HTR-8/SVneo (cell line): ENCODE measurements around the gene GLT1D1.
"Not testable (repeated sequence)": the region's sequence is repeated elsewhere in the genome, so short reads cannot be mapped to it uniquely, and the experiment has no call there.

ENCODE experiments used
- DNase-seq: peaks from one replicate; pipeline ENCODE4 v3.0.0; 2011; ENCODE audit warnings: low spot score, mixed read lengths; ENCODE audit not compliant: insufficient read length
- FAIRE-seq: peaks from 2 replicates; lab custom pipeline; 2011; peaks lifted over from hg19 to GRCh38; lab: Jason Lieb, UNC

Gene GLT1D1

DNA sequence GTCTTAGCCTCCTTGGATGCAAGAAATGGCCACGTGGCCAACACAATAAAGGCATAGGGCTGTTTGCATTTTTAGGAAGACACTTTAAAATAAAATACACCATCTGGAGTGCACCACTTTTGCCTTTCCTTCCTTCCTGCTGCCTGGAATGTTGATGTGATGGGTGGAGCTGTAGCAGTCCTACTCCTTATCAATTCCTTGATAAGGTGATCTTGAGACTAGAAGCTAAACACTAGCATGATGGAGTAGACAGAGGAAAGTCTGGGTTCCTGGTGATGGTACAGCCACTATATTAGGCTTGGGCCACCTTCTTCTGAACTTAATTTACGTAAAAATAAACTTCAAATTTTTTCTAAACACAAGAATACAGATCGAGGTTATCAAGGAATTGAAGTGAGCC lies 2.9 kb upstream of the GLT1D1 start:
- no peak for FAIRE-seq

DNA sequence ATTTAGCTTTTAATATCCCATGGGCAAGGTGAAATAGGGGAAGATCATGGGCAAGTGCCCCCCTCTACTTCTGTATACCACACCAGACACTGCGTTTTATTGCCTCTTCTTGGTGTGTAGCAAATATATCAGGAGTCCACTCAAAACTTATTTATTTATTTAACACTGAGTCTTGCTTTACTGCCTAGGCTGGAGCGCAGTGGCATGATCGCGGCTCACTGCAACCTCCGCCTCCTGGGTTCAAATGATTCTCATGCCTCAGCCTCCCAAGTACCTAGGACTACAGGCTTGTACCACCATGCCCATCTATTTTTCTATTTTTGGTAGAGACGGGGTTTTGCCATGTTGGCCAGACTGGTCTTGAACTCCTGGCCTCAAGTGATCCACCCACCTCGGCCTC lies 1.8 kb upstream of the GLT1D1 start:
- not testable (repeated sequence) for FAIRE-seq

More for the DNA sequence above, 2.9 kb upstream of the GLT1D1 start:
- no peak for DNase-seq

DNA sequence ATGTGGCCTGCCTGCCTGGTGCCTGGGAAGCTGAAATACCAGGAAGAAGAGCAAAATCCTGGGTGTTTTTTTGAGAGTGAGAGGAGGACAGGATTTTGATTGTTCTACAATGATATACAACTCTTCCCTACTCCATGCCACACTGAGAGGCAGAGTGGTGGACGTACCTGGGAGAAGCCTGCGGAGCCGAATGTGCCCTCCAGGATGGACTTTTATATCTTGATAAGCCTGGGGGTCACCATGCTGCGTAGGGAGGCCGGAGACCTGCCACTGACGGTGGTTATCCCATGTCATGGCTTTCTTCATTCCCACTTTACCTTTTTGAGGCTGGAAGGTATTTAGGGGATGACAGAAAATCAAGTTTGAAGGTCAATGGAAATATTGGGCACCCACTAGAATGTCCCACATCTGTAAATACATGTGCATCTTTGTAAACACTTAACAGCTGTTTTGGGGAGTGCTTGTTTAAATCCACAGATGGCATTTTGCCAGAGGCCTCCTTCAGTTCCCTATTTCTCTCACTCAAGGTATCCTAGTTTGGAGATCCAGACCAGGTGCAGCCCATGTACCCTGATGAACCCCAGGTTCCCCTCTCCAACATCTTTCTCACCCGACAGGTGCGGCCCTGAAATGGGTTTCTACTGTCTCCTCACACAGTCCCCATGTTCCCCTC lies 1.1 kb upstream of the GLT1D1 start:
- DNase-seq, result no peak
- FAIRE-seq, result no peak

More for the DNA sequence above, 1.8 kb upstream of the GLT1D1 start:
- not testable (repeated sequence) for DNase-seq

DNA sequence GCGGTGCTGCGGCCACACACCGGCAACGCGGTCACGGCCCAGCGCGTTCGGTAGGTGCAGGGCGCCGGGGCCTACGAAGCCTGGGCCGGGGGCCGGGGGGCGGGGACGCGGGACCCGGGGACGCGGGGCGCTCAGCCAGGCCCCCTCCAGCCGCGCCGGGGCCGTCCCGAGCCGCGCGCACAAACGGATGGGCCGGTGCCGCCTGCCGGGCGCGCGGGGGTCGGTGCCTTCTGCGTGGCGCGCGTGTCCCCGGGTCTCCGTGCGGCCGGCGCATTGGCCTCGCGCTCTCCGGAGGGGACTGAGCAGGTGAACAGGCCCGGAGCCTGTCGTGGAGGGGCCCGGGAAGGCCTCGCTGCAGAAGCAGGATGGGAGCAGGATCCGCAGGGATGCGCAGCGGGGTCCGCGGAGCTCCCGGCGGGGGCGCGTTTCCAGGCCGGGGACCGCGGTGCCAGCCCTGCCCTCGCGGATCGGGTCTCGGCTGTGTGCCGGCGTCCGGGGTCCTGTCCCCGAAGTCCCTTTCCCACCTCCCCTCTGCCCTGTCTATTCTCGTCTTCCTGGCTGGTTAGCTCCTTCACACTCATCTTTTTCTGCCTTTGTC lies 421 bp downstream of the GLT1D1 start:
- DNase-seq (no peak), FAIRE-seq (no peak)

DNA sequence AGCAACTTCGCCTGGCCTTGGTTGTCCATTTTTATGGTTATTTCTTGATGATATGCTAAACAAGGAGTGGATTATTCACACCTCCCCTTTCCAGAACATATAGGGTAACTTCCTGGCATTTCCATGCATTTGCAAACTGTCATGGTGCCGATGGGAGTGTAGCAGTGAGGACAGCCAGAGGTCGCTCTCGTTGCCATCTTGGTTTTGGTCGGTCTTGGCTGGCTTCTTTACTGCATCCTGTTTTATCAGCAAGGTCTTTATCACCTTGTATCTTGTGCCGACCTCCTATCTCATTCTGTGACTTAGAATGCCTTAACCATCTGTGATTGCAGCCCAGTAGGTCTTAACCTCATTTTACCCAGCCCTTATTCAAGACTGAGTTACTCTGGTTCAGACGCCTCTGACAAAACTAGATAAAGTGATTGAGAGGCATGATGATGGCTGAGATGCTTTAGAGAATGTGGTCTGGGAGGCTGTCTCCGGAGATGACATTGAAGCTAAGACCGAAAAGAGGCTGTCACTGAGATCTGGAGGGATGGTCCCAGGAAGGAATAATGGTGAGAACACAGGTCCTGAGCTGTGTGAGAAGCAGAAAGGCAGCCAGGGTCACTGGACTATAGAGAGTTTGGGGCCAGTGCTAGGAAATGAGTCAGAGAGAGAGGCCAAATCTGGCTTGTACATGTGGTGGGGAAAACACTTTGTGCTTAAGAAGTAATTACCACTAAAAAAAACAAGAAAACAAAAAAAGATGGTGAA lies 2.9 kb downstream of the GLT1D1 start:
- no peak for DNase-seq
- no peak for FAIRE-seq

DNA sequence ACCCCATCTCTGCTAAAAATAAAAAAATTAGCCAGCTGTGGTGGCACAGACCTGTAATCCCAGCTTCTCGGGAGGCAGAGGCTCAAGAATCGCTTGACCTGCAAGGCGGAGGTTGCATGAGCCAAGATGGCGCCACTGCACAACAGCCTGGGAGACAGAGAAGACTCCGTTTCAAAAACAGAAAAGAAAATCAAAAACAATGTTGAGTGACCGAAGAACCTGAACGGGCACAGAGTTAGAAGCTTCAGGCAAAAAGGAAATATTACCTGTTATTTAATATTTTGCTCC lies 3.5 kb downstream of the GLT1D1 start:
- no peak for DNase-seq
- FAIRE-seq, result no peak

DNA sequence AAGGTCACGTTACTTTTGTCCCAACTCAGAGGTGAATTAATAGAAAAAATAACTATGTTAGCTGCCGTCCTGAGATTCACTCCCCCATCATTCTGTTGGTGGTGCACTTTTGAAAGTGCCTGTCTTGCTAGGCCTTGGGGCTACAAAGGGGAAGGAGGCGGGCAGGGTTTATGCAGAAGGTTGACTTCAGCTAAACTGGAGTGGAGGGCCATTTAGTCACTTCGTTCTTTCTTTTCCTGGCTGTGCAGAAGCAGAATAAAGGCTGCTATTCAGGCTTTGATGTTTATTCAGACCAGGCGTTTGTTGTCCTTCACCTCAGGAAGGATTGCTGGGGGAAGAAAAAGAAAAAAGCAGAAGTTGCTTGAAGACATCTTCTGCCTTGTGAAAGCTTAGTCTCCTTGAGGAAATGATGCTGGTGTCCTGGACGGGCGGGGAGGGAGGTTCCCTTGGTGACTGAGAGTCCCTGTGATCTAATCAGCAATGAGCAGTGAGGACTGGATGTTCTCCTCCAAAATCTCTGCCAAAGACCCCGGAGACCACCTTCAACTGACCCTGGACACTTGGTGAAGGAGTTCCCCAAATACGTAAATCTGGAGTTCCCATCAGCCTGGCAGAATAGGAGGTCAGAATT lies 4.0 kb downstream of the GLT1D1 start:
- DNase-seq, result no peak
- no peak for FAIRE-seq

DNA sequence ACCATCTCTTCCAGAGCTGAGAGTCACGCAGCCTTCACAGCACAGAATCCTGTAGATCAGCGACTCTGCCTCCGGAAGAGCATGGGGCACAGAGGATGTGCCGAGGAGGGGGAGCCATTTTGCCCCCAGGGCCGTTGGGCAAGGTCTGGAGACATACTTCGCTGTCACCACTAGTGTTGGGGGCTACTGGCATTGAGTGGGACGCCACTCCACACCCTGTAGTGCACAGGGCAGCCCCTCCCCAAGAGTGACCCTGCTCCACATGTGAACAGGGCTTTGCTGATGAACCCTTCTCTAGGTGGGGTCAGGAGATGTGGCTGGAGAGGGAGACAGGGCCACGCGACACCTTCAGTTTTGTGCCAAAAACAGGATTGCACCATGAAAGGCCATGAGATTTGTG lies 6.0 kb downstream of the GLT1D1 start:
- DNase-seq (no peak), FAIRE-seq (no peak)

DNA sequence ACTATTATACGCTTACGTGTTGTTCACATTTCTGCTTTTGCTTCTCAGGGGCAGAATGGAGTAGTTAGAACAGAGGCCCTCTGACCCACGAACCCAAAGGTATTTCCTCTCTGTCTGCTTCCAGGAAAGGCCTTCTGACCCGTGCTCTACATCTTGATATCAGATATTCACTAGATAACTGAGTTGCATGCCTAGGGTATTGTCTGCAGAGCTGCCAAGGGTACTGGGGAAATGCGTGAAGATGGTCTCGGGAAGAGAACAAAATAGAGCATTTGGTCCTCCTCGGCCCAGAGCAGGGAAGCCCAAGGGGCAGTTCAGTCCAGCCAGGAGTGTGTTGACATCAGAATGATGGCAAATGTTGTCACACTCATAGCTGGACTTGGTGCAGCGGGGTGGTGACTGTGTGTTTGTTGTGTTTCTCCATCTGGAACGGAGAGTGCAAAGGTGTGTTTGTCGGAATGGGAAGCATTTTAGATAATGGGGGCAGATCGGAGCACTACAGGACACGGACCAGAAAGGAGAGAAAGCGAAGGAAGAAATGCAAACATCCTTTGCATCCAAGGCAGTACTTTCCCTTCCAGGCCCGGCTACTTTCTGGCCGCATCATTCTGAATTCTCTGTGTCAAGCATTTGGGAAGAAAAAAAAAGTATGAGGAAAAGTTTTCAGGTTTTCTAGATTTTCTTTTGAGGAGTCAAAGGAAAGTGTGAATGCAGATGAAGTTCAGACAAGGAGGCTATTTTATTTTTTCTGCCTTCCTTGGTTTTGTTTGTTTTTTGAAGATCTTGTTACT lies 8.1 kb downstream of the GLT1D1 start:
- DNase-seq (no peak), FAIRE-seq (no peak)

DNA sequence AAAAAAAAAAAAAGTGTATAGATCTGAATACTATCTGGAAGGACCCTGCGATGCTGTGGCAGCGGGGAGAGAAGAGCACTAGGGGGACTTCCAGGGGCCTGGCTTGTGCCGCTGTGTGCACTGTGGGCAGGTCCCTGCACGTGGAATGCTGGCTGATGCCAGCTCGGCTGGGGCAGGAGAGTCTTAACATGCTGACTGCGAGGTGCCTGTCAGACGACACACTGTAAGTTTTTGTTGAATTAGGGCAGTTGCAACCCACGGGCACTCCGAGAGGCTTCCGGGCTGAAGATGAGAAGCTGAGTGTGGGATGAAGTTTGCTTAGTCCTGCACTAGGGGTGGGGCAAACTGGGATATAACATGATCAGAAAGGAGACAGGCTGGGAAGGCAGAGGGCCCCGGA lies 10.7 kb downstream of the GLT1D1 start:
- DNase-seq, result no peak
- no peak for FAIRE-seq

DNA sequence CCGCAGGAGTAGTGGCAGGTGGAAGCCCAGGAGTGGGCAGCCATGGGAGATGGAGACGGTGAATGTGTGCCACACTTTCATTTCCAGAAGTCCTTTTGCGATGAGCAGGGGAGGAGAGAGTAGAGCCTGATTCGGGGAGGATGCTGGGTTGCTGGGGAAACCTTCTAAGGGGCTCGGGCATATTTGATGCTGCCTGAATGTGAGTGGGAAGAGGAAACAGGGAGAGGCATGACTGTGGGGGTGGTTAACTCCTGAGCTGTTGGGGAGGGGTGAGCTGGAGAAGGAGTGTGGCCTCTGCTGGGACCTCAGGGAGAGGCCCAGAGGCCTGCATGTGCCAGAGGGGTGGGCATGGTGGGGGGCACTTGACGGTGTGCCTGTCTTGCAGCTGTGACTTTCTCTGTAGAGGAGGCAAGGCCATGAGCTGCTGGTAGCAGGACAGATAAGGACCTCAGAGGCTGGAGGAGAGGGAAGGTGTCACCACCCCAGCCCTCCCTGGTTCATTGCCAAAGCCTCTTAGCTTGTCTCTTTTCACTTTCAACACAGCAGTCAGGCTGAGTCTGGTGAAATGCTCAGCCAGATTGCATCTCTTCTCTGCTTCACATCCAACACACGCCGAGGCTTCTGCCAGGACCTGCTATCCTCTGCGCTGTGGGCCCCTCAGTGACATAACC lies 11.4 kb downstream of the GLT1D1 start:
- FAIRE-seq, result no peak
- no peak for DNase-seq

DNA sequence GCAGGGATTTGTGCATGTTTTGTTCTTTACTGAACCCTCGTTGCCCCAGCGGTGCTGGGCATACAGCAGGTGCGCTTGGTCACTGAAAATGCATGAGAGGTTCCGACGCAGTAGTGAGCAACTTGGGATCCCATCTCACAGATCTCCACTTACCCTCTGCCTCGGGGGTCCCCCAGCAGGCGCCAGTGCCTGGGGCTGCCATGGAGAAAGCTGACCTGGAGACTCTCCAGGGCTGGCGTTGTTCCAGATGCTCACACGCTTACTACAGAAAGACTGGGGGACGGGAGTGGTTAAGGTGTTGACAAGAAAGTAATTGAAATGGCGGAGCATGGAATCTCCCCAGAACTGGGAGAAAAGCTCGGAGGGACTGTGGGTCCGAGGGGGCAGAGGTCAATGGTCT lies 14.2 kb downstream of the GLT1D1 start:
- no peak for FAIRE-seq

DNA sequence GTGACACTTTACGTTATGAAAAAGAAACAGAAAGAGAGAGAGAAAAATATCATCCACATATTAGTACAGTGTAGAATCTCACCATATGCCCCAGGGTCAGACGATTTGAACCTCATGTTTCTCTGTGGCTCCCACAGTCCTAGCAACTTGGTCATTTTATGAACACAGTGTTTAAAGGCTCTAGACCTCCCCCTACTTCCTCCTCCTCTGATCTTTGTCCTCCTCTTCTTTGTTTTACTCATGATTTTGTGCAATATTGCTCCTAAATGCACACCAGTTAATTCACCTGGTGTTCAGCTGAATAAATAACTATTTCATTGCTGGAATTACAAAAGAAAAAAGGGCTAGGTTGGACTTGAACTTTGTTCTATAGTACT lies 18.2 kb downstream of the GLT1D1 start:
- DNase-seq (no peak), FAIRE-seq (no peak)

More for the DNA sequence above, 14.2 kb downstream of the GLT1D1 start:
- DNase-seq, result no peak

DNA sequence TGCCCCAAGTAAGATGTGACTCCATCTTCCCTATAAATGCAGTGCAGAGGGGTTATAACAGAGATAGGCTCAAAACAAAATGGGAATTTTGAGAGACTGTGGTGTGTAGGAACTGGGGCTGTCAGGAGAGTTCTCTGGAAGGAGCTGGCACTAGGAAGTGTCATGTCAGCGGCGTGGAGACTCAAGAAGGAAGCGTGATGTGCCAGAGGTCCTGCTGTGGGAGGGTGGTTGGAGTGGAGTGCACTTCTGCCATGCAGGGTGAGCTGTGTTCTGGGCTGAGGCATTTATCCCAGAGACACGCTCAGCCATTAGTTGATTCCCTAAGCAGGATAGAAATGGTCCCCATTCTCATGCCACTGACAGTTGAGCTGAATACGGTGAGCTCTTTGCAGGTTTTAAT lies 19.0 kb downstream of the GLT1D1 start:
- FAIRE-seq, result no peak
- no peak for DNase-seq

DNA sequence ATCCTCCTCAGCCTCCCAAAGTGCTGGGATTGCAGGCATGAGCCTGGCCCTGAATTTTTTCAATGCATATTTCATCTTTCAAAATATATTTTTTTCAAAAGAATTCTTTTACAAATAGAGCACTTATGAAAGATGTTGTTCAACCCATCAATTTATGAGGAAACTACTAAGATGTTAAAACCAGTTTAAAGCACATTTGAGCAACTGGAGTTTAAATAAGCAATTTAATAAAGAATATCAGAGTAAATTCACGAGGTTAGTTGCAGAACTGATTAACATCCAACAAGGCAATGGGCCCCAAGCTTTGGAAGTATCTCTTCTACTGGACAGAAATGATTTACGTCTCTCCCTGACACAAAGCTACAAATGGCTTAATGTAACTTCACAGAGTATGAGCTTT lies 23.3 kb downstream of the GLT1D1 start:
- FAIRE-seq, result no peak

DNA sequence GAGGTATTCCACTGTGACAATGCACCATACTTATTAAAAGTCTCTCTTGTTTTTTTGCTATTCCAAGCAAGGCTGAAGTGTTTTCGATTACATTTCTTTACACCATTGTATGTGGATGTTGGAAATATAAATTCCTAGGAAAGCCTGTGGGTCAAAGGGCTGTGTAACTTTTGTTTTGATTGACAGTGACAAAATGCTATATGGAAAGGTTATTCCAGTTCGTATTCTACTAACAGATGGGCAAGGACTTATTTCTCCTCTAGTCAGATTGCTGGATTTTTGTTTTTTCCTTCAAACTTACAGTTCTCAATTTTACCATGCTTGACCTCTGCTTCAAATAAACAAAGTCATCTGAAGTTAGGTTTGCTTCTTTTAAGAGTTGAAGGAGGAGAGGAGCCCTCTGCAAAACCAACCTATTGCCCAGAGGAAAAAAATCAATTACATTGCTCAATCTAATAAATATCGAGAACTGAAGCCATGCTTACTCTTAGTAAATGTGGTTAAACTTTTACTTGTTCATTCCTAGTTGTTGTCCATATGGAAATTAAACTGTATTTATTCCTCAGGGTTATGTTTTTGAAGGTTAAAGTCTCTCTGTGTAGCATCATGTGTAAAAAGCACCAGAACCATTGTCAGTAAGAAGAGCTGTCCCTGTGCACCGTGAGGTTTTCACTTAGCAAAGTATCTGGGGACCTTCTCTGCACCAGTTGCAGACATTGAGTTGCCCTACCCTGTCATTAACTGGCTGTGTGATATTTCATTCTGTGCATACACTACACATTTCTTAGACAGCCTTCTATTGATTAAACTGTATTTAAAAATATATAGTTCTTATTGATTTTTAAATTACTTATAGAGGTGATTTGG lies 26.9 kb downstream of the GLT1D1 start:
- FAIRE-seq (no peak), DNase-seq (no peak)

More for the DNA sequence above, 23.3 kb downstream of the GLT1D1 start:
- no peak for DNase-seq

DNA sequence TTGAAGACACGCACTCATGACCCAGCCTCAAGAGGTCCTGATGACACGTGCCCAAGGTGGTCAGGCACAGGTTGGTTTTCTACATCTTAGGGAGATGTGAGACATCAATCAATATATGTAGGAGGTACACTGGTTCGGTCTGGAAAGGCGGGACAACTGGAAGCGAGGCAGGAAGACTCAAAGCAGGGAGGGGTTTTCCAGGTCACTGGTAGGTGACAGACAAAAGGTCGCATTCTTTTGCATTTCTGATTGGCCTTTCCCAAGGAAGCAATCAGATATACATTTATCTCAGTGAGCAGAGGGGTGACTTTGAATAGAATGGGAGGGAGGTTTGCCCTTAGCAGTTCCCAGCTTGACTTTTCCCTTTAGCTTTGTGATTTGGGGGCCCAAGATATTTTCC lies 38.6 kb downstream of the GLT1D1 start:
- FAIRE-seq, result no peak
- DNase-seq, result no peak

DNA sequence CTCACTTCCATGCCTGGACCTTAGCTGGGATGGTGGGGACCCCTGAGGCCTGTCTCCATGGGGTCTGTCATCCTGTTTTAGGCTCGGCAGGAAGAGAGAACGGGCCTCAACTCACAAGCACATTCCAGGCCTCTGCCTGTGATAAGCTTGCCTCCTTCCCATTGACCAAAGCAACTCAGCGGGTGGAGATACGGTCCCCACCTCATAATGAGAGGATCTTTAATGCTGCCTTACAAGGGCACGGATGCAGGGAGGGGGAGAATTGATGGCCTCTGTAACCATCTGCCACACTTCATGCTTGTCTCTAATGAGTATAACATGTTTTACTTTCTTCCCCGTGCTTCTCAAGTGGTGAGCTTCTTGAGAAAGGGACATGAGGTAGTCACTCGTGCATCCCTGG lies 50.0 kb downstream of the GLT1D1 start:
- FAIRE-seq (no peak), DNase-seq (no peak)

DNA sequence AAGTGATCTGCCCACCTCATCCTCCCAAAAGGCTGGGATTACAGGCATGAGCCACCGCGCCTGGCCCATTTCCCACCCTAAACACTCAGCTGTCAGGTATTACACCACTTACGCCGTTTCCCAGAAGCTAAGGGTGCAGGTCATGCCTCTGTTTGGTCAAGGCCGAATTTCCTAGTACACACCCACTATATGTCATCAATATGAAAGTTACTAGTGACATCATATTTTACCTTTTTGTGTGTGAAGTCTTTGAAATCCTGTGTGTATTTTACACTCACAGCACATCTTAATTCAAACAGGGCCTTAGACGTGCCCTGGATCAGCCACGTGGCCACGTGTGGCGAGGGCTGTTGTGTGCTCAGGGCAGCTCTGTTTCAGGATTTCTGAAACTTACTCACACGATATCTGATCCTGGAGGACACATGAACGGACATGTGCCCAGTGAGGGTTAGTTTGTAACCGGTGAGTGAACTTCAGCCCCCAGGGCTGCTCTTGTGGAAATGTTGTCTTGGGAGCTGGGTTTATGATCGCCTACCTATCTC lies 51.8 kb downstream of the GLT1D1 start:
- DNase-seq, result no peak
- FAIRE-seq, result no peak
